D341Med (cell line): Measurements from ENCODE around the gene TBC1D8.

Experiments used
- DNase-seq: peaks from one replicate; pipeline ENCODE4 v3.0.0; 2012; ENCODE audit warnings: low spot score

Gene TBC1D8

DNA sequence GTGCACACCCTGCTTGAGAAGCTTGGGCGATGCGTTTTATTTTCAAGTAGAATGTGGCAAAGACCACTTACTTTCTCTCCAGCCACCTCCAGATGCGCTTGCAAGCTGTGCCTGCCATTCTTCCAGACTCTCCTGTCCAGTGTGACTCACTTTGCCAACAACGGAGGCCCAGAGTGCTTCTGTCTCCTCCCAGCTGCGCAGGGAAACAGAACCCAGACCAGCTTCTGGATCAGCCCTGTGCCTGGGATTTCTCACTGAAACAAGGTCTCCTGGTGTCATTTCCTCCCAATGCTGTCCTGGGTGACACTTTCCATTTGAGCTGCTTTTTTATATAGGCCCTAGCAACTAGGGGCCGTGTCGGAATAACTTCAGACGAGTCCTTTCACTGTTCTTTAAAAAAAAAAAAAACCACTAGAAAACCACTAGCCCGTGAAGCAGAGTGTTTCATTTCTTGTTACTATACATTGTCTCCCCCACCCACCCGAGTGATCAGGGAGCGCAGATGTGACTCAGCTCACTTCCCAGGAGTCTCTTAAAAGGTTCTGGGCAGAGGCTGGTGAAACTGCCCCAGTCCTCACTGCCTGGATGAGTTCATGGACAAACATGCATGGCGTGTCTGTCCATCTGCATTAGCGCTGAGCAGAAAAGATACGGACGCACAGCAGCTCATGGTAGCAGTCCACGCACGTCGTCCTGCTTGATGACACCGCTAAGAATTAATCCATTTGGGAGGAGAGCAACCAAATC, 174.4 kb downstream of the TBC1D8 start:
- no peak for DNase-seq

DNA sequence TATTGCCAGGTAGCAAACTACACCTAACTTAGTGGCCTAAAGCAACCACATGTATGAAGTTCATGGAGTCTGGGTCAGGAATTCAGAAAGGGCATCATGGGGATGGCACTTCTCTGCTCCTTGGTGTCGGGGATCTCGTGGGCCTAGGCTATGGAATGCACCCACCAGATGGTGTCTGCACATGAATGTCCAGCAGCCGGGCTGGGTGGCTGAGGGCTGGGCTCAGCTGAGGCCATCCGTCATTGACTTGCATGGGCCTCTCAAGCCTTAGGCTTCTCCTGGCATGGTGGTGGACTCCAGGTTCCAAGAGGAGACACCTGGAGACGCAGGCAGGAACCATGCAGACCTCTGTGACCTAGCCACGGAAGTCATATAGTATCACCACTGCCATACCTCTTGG, 175.1 kb downstream of the TBC1D8 start:
- DNase-seq, result no peak

GRCh38 chr2:100975521-100975785, 175.7 kb downstream of the TBC1D8 start:
- no peak for DNase-seq

- DNase-seq, result no peak
These were observed 176.3 kb downstream of the TBC1D8 start for GRCh38 chr2:100974712-100975520.

DNA sequence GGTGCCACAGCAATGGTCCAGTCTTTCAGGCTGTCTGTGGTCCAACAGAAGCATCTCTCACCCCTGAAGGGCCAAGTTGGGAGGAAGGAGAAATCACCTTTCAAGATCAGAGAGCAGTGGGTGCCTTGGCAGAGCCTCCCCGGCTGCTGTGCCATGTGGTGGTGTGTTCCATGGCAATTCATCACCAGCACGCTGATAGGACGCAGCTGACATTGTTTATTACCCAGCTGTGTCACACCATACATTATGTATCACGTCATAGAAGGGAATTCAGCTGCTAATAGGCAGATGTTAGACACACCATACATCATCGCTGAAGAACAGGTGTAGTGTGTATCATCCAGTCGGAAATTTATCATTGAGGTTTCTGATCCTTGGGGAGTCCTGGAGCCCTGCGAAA, 178.7 kb downstream of the TBC1D8 start:
- no peak for DNase-seq

- DNase-seq, result no peak
These were observed 180.0 kb downstream of the TBC1D8 start for GRCh38 chr2:100971221-100971620.

- no peak for DNase-seq
These were observed 181.2 kb downstream of the TBC1D8 start for GRCh38 chr2:100969998-100970397.

GRCh38 chr2:100968146-100969145, 182.7 kb downstream of the TBC1D8 start:
- no peak for DNase-seq

- DNase-seq, result no peak
These were observed 183.5 kb downstream of the TBC1D8 start for GRCh38 chr2:100967716-100968115.

DNA sequence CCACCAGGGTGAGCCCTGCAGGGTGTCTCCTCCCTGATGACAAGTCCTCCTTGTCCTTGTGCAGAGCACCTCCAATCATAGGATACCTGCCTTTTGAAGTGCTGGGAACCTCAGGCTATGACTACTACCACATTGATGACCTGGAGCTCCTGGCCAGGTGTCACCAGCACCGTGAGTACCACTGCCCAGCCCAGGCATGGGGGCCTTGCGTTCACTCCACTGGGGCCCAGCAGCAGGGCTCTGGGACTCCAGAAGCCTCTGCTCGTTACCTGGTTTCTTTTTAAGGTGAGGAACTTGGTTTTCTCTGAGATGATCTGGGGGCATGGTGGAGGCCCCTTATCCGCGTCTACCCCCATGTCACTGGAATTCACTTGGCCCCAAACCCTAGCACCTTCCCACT, 185.6 kb downstream of the TBC1D8 start:
- DNase-seq, result no peak

- no peak for DNase-seq
These were observed 186.5 kb downstream of the TBC1D8 start for GRCh38 chr2:100964681-100965169.

DNA sequence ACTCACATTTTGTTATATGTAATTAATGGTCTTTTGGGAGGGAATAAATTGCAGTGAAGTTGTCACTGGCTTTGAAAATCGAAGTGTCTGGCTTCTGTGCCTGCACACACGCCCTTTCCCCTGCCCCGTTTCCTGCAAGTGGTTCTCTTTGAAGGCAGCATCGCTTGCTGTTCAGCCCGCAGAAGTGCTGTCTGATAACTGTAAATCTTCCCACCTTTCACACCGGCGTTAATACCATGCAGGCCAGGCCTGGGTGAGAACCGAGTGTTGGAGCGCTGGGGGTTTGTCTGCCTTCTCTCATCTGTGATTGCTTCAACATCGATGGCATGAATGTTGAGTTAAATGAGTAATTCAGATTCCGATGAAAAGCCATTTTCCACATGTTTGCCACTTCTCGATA, 187.0 kb downstream of the TBC1D8 start:
- no peak for DNase-seq

- no peak for DNase-seq
These were observed 188.2 kb downstream of the TBC1D8 start for GRCh38 chr2:100963026-100963375.

- no peak for DNase-seq
These were observed 188.7 kb downstream of the TBC1D8 start for GRCh38 chr2:100962366-100963025.

DNA sequence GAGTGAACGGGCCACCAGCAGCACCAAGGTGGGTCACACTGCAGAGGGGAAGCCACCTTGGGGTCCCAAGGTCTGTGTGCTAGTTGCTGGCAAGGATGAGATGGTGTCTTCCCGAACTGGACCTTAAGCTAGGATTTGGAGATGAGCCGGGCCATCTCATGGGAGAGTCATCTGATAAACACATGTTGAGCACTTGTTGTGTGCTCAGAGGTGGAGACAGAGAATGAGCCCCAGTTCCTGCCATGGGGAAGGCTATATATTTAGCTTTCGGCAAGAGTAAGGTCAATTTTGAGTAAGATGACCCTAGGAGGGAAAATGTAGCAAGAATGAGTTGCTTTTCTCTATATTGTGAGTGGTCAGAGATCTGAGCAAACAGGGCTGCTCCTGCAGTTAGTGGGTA, 190.5 kb downstream of the TBC1D8 start:
- no peak for DNase-seq

DNA sequence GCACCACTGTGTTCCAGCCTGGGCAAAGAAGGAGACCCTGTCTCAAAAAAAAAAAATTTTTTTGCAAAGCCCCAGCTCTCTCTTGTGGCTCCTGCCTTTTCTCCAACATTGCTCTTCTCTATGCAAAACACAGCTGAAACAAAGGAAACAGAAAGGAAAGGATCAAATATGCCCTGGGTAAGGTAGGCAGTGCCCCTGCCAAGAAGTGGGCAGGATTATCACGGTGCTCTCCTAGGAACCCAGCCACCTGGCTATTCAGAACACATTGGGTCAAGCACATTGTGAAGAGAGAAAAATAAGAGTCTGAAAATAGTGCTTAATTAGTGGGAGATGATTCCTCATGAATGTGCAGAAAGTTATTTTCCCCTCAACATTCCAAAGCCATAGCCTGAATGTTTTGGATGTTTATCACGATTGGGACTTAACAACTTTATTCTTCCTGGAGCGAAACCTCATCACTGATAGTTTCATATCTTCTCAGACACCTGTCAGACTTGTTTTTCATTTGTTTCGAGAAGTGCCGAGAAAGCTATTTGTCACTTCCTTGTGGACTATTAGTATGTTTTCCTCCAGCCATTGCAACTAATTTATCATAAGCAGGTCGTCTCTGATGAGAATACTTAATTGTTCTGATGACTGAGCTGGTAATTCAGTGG, 191.8 kb downstream of the TBC1D8 start:
- DNase-seq, result no peak

- no peak for DNase-seq
These were observed 193.1 kb downstream of the TBC1D8 start for GRCh38 chr2:100957996-100958653.
